IPS DF 6.9 (cell line): ENCODE results near the gene UBFD1.

Experiments
- DNase-seq: peaks from one replicate; pipeline ENCODE4 v3.0.0-alpha.2; 2013; ENCODE audit warnings: low read depth, low spot score
- H3K27ac ChIP-seq: one replicate; pipeline ENCODE4 v1.5.1; 2013; ENCODE audit warnings: low read length, control low read depth
- H3K27me3 ChIP-seq: 2 replicates; pipeline ENCODE4 v1.6.1; 2013; ENCODE audit warnings: mild to moderate bottlenecking, low read length; ENCODE audit not compliant: control insufficient read depth, insufficient read depth
- H3K36me3 ChIP-seq: 2 replicates; pipeline ENCODE4 v1.6.1; 2013; ENCODE audit warnings: low read length; ENCODE audit not compliant: control insufficient read depth, insufficient read depth
- H3K4me1 ChIP-seq: 2 replicates; pipeline ENCODE4 v1.6.1; 2013; ENCODE audit warnings: low read length; ENCODE audit not compliant: control insufficient read depth, insufficient read depth
- H3K4me3 ChIP-seq: 2 replicates; pipeline ENCODE4 v1.5.1; 2013; ENCODE audit warnings: mild to moderate bottlenecking, low read length
- H3K9me3 ChIP-seq: 2 replicates; pipeline ENCODE4 v1.6.1; 2013; ENCODE audit warnings: low read length, inconsistent platforms; ENCODE audit not compliant: control insufficient read depth, insufficient read depth
- WGBS: extraction: QIAGEN DNeasy Blood & Tissue Kit; methylation state at CpG from one replicate; pipeline ENCODE4 v1.1.7; 2013; ENCODE audit warnings: mixed read lengths, missing lambda C conversion rate; ENCODE audit not compliant: insufficient read length, insufficient coverage; 5-methylcytosine and 5-hydroxymethylcytosine counted together

Gene UBFD1

DNA sequence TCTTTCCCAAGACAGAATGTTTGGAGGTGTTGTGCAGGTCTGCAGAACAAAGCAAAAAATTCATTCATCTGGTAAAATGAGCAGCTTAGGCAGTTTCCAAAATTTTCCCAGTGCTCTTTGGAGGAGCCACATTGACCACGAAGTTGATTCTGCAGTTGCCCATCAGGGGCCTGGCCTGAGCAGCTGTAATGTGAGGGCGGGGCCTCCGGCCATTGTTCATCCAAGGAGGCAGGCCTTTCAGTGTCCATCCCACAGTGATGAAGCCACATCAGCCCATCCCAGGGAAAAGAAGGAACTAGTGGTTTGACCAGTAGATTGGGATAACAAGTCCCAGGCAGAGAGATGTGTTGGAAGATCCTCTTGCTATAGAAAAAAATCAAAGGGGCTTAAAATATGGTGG lies 10.1 kb downstream of the UBFD1 start:
- H3K4me3 ChIP-seq = no peak overlapping the region
- H3K27ac ChIP-seq = no peak overlapping the region
- peaks cover 37% of the 10 kb centered on the region for H3K36me3 ChIP-seq
- no peak for DNase-seq
- H3K4me1 ChIP-seq = no peaks in the 10 kb centered on the region
- H3K9me3 ChIP-seq = no peaks in the 10 kb centered on the region
- no CpG with 5 or more reads among the region's 3 CpGs for WGBS
- no peaks in the 10 kb centered on the region for H3K27me3 ChIP-seq

DNA sequence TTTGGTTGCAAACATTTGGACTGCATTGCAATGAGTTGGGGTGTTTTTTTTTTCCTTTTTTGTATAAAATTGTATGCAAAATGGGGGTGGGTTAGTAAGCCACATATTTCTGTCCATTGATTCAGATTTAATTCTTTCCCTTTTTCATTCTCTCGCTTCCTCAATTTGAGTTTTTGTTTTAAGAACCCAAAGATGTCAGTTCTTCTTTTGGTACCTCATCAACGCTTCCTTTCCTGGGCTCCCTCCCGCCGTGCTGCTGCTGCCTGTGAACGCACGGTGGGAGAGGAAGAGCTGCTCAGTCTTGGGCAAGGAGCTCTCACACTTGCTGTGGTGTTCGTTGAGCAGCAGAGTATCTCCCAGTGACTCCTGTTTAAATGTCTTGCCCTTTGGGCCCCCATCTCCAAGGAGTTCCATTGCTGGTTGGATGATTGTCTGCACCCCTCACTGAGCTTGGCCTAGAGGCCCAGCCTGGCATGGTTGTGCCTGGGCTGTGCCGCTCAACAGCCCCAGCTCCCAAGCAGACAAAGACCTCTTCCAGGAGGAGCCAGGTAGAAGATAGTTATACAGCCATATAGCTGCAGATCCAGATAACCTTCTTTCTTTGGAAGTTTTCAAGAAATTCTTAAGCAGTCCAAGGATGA lies 13.6 kb downstream of the UBFD1 start:
- no peak for DNase-seq
- Histone ChIP-seq H3K36me3 (peaks cover 18% of the 10 kb centered on the region), H3K27me3 (no peaks in the 10 kb centered on the region), H3K9me3 (no peaks in the 10 kb centered on the region), H3K4me3 (no peak overlapping the region), H3K4me1 (no peaks in the 10 kb centered on the region), H3K27ac (no peak overlapping the region)
- WGBS = no CpG with 5 or more reads among the region's 8 CpGs

DNA sequence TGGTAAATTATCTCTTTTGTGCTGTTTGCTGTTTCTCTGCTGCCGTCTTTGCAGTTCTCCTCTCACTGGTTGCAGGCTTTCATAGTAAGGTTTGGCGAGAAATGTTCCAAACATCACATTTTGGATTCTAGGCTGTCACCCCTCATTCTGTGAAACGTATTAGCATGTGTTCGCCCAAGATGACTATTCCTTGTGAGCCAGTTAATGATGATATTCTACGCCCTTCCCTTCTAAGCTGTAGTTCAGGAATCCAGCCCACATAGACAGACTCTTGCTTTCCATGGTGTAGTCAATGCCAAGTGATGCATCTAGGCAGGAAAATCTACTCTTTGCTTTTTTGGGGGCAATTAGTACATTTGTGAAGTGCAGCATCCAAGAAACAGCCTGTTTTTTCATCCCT lies 14.4 kb downstream of the UBFD1 start:
- no CpG with 5 or more reads among the region's 5 CpGs for WGBS
- Histone ChIP-seq H3K4me3 (no peak overlapping the region), H3K36me3 (peaks cover 14% of the 10 kb centered on the region; the same call in 1 of the 2 replicates), H3K9me3 (no peaks in the 10 kb centered on the region), H3K27me3 (no peaks in the 10 kb centered on the region), H3K27ac (no peak overlapping the region), H3K4me1 (no peaks in the 10 kb centered on the region)
- DNase-seq = no peak

DNA sequence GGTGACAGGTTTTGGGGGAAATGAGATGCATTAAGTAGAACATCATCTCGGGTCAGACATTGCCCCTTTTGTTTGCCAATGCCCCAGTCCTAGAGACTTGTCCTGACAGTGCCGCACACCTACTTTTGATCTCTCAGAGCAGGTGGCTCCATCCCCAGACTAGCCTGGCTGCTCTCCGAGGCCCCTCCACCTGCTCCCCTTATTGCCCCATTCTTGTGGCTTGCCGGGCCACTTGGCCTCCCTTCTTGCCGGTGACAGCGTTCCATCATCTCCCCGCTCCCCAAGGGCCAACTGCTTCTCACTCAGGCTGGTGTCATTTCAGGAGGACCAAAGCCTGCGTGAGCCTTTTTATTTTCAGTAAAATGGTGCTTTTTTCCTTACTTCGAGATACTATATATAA lies 14.9 kb downstream of the UBFD1 start:
- H3K4me3 ChIP-seq = no peak overlapping the region
- no peak overlapping the region for H3K27ac ChIP-seq
- no CpG with 5 or more reads among the region's 9 CpGs for WGBS
- H3K9me3 ChIP-seq = no peaks in the 10 kb centered on the region
- H3K27me3 ChIP-seq = no peaks in the 10 kb centered on the region
- peaks cover 13% of the 10 kb centered on the region; the same call in 1 of the 2 replicates for H3K36me3 ChIP-seq
- H3K4me1 ChIP-seq = no peaks in the 10 kb centered on the region
- no peak for DNase-seq

DNA sequence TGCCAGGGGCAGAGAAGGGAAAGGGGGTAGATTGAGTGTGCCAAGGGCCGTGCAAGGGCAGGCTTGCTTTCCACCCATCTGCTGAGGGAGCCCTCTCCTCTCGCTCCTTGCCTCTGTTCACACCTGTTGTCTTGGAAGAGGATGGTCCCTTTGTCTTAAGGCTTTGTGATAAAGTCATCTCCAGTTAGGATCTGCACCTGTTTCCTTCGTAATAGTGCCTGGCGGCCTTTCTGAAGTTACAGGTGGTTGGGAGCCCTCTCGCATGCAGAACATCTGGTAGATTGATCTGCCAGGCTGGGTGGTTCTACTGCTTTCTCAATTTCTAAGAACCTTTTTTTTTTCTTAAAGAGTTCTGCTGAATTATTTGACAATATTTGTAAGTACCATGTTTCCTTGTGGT lies 16.3 kb downstream of the UBFD1 start:
- no peak overlapping the region for H3K27ac ChIP-seq
- peaks cover 11% of the 10 kb centered on the region for H3K36me3 ChIP-seq
- H3K9me3 ChIP-seq = no peaks in the 10 kb centered on the region
- no peaks in the 10 kb centered on the region for H3K4me1 ChIP-seq
- no peak for DNase-seq
- no peak overlapping the region for H3K4me3 ChIP-seq
- H3K27me3 ChIP-seq = no peaks in the 10 kb centered on the region
- WGBS = no CpG with 5 or more reads among the region's 5 CpGs

DNA sequence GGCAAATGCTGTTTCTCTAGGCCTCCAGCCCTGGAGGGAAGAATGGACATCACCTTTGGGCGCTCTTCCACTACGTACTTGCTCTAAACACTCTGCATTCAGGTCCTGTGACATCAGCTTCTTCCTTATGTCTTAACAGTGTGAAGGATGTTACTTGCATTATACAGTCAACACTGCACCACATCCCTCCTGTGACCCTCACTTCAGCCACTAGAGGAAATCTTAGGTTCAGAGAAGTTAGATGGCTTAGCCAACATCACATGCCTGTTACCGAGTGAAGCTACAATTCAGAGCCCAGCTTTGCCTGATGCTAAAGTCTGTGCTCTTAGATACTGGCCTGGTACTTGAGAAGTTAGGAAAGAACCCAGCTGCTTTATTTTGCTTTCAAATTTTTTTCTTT lies 18.3 kb downstream of the UBFD1 start:
- Histone ChIP-seq H3K4me1 (no peaks in the 10 kb centered on the region), H3K4me3 (no peak overlapping the region), H3K36me3 (peaks cover 12% of the 10 kb centered on the region), H3K27me3 (no peaks in the 10 kb centered on the region), H3K27ac (no peak overlapping the region), H3K9me3 (no peaks in the 10 kb centered on the region)
- DNase-seq = no peak
- no CpG with 5 or more reads among the region's 3 CpGs for WGBS

DNA sequence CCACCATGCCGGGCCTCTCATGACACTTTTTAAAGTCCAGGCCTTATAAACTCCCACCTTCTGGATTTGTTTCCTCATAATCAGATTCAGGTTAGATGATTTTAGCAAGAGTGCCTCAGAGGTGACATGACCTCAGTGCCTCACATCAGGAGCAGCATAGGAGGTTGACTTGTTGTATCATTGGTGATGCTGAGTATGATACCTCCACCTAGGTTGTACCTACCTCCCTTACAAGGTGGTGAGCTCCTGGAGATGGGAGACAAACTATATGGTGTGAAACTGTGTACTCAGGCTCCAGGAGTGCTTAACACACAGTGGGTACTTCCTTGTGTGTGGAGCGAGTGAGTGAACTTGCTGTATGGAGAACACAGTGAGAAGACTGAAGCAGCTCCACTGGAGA lies 20.0 kb downstream of the UBFD1 start:
- no peak overlapping the region for H3K4me3 ChIP-seq
- WGBS = no CpG with 5 or more reads among the region's 2 CpGs
- no peaks in the 10 kb centered on the region for H3K4me1 ChIP-seq
- H3K9me3 ChIP-seq = no peaks in the 10 kb centered on the region
- H3K36me3 ChIP-seq = peaks cover 11% of the 10 kb centered on the region
- H3K27me3 ChIP-seq = no peaks in the 10 kb centered on the region
- DNase-seq = no peak
- H3K27ac ChIP-seq = no peak overlapping the region

DNA sequence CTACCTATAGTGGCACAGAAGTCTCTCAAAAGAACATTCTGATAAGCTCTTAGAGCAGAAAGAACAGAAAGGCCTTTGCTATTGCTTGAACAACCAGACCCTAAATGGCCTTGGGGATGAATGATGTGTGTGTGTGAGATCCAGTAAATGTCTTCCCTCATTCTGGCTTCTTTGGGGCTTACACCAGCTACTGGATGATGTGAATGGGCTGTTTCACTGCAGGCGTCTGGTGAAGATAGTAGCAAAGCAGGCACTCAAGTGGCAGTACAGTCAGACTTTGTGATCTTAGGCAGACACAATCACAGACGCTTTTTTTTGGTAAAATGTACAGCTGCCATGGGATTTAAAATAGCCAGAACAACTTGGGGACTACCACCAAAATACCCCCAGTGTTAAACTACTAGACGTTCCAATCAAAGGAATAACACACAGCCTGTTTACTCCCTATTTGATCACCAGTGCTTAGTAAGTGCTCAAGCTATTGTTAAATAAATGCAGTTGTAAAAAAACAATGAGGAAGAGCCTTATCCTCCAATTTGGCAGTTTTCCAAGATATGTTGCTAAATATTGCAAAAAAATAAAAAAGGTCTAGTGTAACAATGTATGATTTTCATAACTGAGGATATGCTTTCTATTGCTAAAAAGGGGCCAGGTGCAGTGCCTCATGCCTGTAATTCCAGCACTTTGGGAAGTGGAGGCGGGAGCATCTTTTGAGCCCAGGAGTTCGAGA lies 20.7 kb downstream of the UBFD1 start:
- no peak for DNase-seq
- H3K36me3 ChIP-seq = peaks cover 11% of the 10 kb centered on the region
- H3K4me3 ChIP-seq = no peak overlapping the region
- no peak overlapping the region for H3K27ac ChIP-seq
- no peaks in the 10 kb centered on the region for H3K9me3 ChIP-seq
- H3K27me3 ChIP-seq = no peaks in the 10 kb centered on the region
- no CpG with 5 or more reads among the region's 5 CpGs for WGBS
- H3K4me1 ChIP-seq = no peaks in the 10 kb centered on the region

DNA sequence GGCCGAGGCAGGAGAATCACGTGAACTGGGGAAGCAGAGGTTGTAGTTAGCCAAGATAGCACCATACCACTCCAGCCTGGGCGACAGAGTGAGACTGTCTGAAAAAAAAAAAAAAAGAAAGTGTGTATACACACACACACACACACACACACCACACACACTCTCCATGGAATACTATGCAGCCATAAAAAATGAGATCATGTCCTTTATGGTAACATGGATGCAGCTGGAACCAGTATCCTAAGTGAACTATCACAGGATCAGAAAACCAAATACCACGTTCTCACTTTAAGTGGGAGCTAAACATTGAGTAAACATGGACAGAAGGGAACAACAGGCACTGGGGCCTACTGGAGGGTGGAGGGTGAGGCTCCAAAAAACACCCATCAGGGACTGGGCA lies 21.8 kb downstream of the UBFD1 start:
- H3K27ac ChIP-seq = no peak overlapping the region
- DNase-seq = no peak
- no peaks in the 10 kb centered on the region for H3K4me1 ChIP-seq
- H3K36me3 ChIP-seq = peaks cover 8% of the 10 kb centered on the region
- no peak overlapping the region for H3K4me3 ChIP-seq
- H3K9me3 ChIP-seq = no peaks in the 10 kb centered on the region
- no peaks in the 10 kb centered on the region for H3K27me3 ChIP-seq
- no CpG with 5 or more reads among the region's 4 CpGs for WGBS

DNA sequence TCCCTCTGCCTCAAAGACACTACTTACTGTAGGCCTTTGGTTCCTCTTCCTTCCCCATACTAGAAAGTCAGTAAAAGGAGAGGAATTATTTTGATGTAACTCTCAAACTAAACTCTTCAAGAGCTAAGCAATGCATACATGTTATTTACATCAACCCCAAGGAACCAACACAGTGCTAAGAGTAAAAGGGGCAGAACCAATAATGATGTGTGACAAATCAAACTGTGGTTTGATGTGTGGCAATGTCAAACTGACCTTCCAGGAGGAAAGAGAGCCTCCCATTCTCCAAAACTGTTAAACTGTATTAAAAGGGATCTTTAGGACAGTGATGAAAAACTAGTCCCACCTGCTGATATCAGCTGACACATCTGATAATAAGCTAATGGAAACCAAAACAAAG lies 22.9 kb downstream of the UBFD1 start:
- Histone ChIP-seq H3K9me3 (no peaks in the 10 kb centered on the region), H3K27ac (no peak overlapping the region), H3K4me1 (no peaks in the 10 kb centered on the region), H3K4me3 (no peak overlapping the region), H3K27me3 (no peaks in the 10 kb centered on the region), H3K36me3 (peaks cover 12% of the 10 kb centered on the region)
- DNase-seq = no peak

DNA sequence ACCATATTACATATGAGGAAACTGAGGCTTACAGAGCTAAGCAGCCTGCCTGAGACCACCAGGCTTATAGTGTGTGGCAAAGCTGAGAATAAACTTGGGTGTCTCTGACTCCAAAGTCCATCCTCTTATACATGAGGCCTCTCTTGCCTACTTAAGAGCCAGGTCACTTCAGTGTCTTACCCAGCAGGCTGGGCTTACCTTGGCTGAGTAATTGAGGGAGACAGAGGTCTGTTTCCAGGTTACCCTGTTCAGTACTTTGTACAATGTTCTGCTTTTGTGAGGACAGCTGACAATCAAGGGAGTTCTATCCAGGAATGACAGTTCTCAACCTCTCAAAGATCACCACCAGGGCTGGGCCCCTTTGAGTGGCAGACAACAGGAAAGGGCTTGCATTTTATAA lies 24.2 kb downstream of the UBFD1 start:
- H3K4me3 ChIP-seq = no peak overlapping the region
- peaks cover 15% of the 10 kb centered on the region for H3K36me3 ChIP-seq
- H3K9me3 ChIP-seq = no peaks in the 10 kb centered on the region
- no peaks in the 10 kb centered on the region for H3K27me3 ChIP-seq
- no peaks in the 10 kb centered on the region for H3K4me1 ChIP-seq
- no peak for DNase-seq
- H3K27ac ChIP-seq = no peak overlapping the region
